Lower leg skin (tissue), 4 donors: ENCODE results near the gene CDK16. TPM values are rescaled to one million over a fixed set of nuclear protein-coding genes. Genes with fewer than 3 reads are reported as not detected.

Experiments
- DNase-seq, 2 donors: peaks; one replicate each; pipeline ENCODE4 v3.0.0-alpha.2; 2019; ENCODE audit warnings: low spot score in 2 of 2
- H3K4me3 ChIP-seq: fragments of 200-600 bp; sonication (generic); 2 replicates; pipeline ENCODE4 v1.5.1; 2017; ENCODE audit warnings: mild to moderate bottlenecking, low read depth; ENCODE audit not compliant: poor library complexity, severe bottlenecking
- POLR2A ChIP-seq, 2 donors: fragments of 450-650 bp; IDR thresholded peaks; one replicate each; pipeline ENCODE4 v1.6.1; 2016 to 2017; ENCODE audit warnings: antibody characterized with exemption in 2 of 2, mild to moderate bottlenecking in 1 of 2, moderate library complexity in 1 of 2
- WGBS, 2 donors: methylation state at CpG; one replicate each; pipeline ENCODE4 v1.1.5; 2018; 5-methylcytosine and 5-hydroxymethylcytosine counted together
- intact Hi-C: fragments of 100-400 bp; cut with DNase I; formaldehyde crosslinking; loops from one replicate; pipeline ENCODE4 v1.15.0; 2023; ENCODE audit warnings: low total_unique reads
- total RNA-seq, 4 donors: library from RNA; depleted of rRNA; stranded (reverse); fragments of >200 nt; gene quantifications; one replicate each; pipeline ENCODE4 v1.1.0, GENCODE V29; 2016
- TF ChIP-seq, protein P1 (sequence below), 3 donors: fragments of 450-650 bp; IDR thresholded peaks; one replicate each; pipeline ENCODE4 v1.5.1; 2016; ENCODE audit warnings: antibody characterized with exemption in 3 of 3, mild to moderate bottlenecking in 3 of 3, moderate library complexity in 2 of 3

Gene CDK16
- total RNA-seq, 4 donors from 2014 or later, result 57.7 to 98.0 (median 73.5) TPM

DNA sequence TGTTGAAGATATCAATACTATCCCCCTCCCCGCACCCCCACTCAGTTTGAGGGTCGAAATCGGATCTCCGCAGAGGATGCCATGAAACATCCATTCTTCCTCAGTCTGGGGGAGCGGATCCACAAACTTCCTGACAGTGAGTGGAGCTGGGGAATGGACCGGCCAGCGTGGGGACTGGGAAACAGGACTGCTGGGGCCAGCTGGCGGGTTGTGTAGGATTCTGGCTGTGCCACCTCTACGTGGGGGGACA lies 8.8 kb downstream of the CDK16 start:
- H3K4me3 ChIP-seq, result no peak overlapping the region
- 88 to 97% methylated on average over 8 to 9 of the region's 9 CpGs for WGBS, 2 donors

DNA sequence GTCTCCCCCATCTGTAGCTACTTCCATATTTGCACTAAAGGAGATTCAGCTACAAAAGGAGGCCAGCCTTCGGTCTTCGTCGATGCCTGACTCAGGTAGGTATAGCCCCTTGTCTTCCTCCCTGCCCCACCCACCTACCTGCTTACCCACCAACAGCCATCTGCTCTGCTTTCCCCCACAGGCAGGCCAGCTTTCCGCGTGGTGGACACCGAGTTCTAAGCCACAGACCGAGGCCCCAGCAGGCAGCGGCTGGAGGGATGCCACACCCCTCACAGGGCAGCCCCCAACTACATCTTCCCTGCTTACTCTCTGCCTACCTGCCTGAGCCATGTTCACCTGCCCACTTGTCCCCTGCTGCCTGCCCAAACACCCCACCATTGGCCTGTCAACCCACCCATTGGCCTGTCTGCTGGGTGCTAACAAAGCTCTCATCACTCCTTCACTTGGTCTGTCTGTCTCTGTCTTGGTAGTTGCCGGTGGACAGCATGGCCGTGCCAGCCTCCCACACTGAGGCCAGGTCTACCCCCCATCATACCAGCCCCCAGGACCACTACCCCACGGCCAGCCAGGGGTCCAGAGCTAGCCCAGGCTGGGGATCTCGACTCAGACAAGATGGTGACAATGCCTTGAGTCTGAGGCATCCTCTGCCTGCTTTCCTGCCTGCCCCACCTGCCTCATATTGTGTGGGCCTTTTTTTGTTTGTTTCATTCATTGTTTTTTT lies 10.2 kb downstream of the CDK16 start:
- TF ChIP-seq, protein P1, sequence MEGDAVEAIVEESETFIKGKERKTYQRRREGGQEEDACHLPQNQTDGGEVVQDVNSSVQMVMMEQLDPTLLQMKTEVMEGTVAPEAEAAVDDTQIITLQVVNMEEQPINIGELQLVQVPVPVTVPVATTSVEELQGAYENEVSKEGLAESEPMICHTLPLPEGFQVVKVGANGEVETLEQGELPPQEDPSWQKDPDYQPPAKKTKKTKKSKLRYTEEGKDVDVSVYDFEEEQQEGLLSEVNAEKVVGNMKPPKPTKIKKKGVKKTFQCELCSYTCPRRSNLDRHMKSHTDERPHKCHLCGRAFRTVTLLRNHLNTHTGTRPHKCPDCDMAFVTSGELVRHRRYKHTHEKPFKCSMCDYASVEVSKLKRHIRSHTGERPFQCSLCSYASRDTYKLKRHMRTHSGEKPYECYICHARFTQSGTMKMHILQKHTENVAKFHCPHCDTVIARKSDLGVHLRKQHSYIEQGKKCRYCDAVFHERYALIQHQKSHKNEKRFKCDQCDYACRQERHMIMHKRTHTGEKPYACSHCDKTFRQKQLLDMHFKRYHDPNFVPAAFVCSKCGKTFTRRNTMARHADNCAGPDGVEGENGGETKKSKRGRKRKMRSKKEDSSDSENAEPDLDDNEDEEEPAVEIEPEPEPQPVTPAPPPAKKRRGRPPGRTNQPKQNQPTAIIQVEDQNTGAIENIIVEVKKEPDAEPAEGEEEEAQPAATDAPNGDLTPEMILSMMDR (IDR thresholded peaks at IDR 0.05), result no peak
- H3K4me3 ChIP-seq, result no peak overlapping the region
- WGBS, 2 donors, result 93 to 95% methylated on average over 12 of the region's 12 CpGs
- peak in 1 of 2 donors; percentile 81 for DNase-seq
- intact Hi-C loops, result no loop called here

More for the DNA sequence above, 8.8 kb downstream of the CDK16 start:
- intact Hi-C loops, result no loop called here
- TF ChIP-seq, protein P1 (IDR thresholded peaks at IDR 0.05), result no peak
- no peak for TF ChIP-seq POLR2A (IDR thresholded peaks at IDR 0.05)
- no peak for DNase-seq

DNA sequence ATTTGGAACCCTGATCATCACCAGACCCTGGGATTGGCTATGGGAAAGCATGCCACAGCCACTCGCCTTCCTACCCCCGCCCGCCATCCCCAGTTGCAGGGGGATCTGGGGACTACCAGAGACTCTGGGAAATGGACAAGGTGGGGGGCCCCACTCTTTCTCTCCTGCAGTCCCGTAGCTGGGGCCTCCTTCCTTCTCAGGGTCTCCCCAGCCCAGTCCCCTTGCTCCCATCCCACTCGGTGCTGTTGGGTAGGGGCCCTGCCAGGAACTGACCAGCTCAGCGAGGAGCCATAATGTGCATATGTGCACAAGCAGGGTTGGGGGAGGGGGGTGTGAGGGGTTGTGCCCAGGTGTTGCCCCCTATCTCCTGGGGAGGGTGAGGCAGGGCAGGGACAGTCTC lies 10.9 kb downstream of the CDK16 start:
- WGBS, 2 donors, result 94 to 100% methylated on average over 3 to 6 of the region's 6 CpGs

DNA sequence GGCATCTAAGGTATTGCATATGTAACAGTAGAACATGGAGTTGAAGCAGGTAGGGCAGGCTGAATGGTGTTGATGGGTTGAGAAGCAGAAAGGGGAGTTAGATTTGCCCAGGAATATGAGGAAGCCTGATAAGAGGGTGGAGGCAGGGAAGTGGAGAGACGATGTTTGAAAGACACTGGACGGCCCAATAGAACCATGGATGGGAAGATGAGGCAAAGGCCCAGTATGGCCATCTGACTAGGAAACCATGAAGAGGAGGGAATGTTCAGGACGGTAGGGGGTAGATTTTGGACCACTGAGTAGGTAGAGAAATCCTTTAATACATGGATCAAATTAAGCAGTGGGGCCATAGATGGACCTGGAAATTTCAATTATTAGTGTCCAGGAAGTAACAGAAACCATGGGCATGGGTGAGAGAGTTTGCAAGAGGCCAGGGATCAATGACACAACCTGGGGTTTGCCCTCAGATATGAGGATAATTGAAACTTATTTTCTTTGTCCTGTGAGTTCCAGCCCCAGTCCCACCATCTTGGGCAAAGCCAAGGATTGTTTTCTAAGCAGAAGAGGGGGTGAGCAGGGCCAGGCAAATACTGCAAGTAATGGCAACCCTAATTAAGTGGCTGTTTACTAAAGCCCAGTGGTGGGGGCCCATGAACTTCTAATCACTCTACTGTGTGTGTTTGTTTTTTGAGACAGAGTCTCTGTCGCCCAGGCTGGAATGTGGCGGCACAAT lies 11.8 kb downstream of the CDK16 start:
- H3K4me3 ChIP-seq, result no peak overlapping the region
- DNase-seq, result peak in 1 of 2 donors; percentile 69
- TF ChIP-seq, protein P1 (IDR thresholded peaks at IDR 0.05), result no peak
- TF ChIP-seq POLR2A (IDR thresholded peaks at IDR 0.05), result no peak
- intact Hi-C loops, result no loop called here
- 87 to 88% methylated on average over 3 to 5 of the region's 5 CpGs for WGBS, 2 donors

More for the DNA sequence above, 10.9 kb downstream of the CDK16 start:
- peak in 1 of 2 donors; percentile 74 for DNase-seq
- intact Hi-C loops, result no loop called here
- TF ChIP-seq, protein P1 (IDR thresholded peaks at IDR 0.05), result no peak
- no peak for TF ChIP-seq POLR2A (IDR thresholded peaks at IDR 0.05)
- no peak overlapping the region for H3K4me3 ChIP-seq

DNA sequence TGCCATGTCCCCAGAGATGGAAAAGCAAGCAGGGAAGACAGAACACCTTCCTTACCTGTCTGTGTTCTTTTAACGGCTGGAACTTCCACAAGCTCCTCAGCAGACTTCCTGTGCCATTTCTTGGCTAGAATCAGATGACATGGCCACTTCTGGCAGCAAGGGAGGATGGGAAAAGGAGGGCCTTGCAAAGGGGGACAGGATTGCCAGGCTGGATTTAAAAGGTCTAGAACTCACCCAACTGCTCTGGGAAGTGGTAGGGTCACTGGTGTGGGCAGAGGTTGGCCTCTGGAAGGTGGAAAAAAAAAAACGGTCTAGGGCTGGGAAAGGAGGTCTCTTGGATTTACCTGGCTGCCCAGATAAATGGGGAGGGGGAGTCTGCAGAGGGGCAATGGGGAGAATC lies 12.7 kb downstream of the CDK16 start:
- peak in 1 of 2 donors; percentile 61 for DNase-seq
- 61 to 72% methylated on average over 2 of the region's 2 CpGs for WGBS, 2 donors
- intact Hi-C loops, result no loop called here

More for the DNA sequence above, 12.7 kb downstream of the CDK16 start:
- H3K4me3 ChIP-seq, result no peak overlapping the region
- TF ChIP-seq POLR2A (IDR thresholded peaks at IDR 0.05), result no peak
- TF ChIP-seq, protein P1 (IDR thresholded peaks at IDR 0.05), result no peak
